ENCODE measurements around the gene ITGA7.

The ITGA7 gene, protein sequence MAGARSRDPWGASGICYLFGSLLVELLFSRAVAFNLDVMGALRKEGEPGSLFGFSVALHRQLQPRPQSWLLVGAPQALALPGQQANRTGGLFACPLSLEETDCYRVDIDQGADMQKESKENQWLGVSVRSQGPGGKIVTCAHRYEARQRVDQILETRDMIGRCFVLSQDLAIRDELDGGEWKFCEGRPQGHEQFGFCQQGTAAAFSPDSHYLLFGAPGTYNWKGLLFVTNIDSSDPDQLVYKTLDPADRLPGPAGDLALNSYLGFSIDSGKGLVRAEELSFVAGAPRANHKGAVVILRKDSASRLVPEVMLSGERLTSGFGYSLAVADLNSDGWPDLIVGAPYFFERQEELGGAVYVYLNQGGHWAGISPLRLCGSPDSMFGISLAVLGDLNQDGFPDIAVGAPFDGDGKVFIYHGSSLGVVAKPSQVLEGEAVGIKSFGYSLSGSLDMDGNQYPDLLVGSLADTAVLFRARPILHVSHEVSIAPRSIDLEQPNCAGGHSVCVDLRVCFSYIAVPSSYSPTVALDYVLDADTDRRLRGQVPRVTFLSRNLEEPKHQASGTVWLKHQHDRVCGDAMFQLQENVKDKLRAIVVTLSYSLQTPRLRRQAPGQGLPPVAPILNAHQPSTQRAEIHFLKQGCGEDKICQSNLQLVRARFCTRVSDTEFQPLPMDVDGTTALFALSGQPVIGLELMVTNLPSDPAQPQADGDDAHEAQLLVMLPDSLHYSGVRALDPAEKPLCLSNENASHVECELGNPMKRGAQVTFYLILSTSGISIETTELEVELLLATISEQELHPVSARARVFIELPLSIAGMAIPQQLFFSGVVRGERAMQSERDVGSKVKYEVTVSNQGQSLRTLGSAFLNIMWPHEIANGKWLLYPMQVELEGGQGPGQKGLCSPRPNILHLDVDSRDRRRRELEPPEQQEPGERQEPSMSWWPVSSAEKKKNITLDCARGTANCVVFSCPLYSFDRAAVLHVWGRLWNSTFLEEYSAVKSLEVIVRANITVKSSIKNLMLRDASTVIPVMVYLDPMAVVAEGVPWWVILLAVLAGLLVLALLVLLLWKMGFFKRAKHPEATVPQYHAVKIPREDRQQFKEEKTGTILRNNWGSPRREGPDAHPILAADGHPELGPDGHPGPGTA

DNA sequence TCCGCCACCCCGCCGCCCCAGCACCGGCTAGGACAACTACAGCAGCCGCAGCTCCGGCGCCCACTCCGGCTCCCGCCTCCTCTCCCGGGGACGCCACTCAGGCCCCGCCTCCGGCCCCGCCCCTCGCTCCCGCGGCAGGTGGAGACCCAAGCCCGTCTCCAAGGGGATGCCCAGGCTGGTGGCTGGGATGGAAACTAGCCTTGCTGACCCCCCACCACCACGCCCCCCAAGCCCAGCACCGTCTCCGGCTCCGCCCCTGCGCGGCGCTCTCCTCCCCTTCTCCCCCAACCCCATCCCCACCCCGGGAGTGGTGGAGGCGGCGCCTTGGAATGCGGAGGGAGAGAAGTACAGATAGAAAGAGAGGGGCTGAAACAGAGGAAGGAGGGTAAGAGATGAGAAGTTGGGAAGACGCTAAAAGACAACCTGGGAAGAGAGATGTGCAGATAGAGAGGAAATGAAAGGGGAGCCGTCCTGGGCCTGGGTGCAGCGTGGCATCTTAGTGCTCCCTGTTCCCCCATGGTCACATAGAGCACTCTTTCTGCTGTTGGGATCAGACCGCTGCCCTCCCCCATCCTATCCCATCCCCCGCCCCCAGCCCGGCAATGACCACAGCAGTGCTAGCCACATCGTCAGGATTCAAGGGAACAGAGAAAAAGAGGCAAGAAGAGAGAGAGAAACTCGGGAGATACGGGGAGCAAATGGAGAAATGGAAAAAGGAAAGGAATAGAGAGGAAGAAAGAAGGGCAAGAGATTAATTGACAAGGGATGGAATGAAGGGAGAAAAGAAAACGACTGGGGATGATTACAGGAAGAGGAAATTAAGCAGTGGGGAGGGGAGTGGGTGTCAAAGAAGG, at the start of gene ITGA7:
Gene ITGA7 (minus strand): TSS at position 64 of the 854 bp plus-strand sequence. CDS start 222 bp downstream, outside the sequence.
- in situ Hi-C loops (cut with MboI; ENCODE audit: low sequenced_read_pairs): no loop called here

DNA sequence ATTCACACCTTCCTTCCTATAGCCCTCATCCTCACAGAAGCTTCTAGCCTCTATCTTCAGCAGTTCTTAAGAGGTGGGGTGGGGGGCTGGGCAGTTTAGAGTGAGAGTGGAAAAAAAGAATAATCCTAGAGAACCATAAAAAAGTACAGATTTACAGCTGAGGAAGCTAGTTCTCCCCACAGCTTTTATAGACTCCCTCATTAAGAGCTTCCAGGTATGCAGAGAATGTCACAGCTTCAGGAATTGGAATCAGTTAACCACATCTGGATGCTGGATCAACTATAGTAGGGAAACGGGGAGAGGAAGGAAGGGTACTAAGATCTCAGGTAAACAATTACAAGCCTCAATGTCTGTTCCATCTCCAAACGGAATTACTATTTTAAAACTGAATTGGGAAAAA, 47.5 kb upstream of the ITGA7 start:
- in situ Hi-C loops (cut with MboI; ENCODE audit: low sequenced_read_pairs): no loop called here

DNA sequence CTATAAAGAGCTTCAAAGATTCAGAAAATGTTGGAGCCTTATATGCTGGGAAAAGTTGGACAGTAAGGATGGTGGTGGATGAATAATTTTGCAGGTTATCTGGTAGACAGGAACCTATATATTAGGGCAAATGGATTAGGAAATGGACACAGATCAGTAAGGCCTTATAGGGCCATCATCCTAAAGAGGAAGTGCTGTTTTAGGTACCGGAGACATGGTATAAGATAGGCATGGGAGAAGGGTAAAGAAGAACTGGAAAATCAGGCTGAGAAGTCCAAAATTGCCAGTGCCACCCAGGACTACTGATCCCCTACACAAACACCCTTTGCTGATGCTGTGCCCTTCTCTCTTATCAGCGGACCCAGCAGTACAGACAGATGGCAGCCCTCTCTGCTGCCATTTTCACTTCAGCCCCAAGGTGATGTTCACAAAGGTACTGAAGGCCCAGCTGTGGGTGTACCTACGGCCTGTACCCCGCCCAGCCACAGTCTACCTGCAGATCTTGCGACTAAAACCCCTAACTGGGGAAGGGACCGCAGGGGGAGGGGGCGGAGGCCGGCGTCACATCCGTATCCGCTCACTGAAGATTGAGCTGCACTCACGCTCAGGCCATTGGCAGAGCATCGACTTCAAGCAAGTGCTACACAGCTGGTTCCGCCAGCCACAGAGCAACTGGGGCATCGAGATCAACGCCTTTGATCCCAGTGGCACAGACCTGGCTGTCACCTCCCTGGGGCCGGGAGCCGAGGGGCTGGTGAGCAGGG, 40.7 kb upstream of the ITGA7 start:
- in situ Hi-C loops (cut with MboI; ENCODE audit: low sequenced_read_pairs): no loop called here

DNA sequence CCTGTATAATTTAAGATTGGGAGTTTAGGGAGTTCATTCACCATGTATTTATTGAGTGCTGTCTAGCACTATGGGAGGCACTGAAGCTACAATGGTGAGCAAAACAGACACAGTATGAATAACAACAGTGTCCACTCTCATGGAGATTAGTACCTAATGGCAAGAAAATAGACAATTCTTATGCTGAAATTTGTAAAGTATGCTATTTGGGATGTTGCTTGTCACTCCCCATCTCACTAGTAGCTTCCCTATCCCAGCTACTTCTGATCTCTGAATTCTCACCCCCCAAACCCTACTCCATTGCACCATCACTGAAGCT, 39.2 kb upstream of the ITGA7 start:
- in situ Hi-C loops (cut with MboI; ENCODE audit: low sequenced_read_pairs): no loop called here

DNA sequence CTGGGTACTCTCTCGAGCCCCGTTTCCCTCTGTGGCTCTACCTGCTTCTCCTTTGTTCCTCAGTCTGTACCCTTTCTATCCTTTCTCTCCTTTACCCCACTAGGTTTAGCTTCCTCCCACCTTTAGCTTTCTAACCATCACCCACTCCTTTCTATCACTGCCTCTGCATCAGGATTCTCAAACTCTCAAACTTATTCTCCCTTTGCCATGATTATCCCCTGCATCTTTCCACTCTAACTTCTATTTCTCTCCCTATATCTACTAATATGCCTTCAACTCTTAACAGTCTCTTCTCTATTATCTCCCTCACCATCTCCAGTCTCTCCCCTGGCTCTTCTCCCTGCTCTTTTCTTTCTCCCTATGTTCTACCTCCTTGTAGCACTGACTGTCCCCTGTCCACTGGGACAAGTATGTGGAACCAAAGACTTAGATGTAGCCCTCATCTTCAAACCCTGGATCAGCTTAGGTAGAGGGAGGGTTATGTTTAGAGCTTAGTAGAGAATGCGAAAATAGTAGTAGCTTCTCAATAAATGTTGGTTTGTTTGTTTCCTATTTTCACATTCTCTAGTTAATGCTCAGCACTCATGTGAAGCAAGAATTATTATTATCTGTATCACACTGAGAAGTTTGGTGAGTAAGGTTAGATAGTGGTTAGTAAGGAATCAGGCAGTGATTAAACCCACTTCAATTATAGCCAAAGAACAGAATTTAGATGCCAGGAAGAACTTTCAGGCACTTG, 38.6 kb upstream of the ITGA7 start:
- in situ Hi-C loops (cut with MboI; ENCODE audit: low sequenced_read_pairs): no loop called here

DNA sequence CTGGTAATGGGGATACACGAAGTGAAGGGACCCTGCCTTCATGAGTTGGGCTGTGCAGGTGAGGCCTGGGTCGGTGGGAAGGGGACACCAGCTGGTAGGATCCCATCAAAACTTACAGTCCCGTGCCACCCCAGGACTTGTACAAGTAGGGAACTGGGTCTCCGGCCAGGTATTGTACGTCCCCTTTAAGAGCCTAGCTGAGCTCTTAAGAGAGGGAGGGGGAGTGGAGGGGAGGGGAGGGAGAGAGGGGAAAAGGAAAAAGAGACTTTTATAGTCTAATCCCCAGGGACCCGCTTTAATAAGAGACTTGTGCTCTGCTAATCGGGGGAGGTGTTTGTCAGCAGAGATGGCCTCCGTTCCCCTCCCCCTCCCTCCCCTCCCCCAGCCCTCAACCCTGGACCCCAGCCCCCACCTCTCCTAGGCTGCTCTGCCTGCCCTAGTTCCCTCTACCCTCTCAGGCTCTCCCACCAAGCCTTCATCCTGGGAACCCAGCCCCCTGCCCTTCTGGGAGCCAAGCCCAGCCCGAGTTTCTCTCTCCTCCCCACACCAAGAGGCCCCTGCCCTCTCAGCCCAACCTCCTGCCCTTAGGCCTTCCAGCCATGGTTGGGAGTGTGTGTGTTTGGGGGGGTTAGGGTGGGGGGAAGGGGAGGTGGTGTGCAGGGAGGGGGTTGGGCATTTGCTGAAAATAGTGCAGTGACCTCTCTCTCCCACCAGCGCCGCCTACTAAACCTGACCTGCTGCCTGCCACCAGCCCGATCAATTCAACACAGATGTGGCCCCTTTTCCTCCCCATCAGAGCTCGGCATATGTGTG, 37.9 kb upstream of the ITGA7 start:
- in situ Hi-C loops (cut with MboI; ENCODE audit: low sequenced_read_pairs): no loop called here

DNA sequence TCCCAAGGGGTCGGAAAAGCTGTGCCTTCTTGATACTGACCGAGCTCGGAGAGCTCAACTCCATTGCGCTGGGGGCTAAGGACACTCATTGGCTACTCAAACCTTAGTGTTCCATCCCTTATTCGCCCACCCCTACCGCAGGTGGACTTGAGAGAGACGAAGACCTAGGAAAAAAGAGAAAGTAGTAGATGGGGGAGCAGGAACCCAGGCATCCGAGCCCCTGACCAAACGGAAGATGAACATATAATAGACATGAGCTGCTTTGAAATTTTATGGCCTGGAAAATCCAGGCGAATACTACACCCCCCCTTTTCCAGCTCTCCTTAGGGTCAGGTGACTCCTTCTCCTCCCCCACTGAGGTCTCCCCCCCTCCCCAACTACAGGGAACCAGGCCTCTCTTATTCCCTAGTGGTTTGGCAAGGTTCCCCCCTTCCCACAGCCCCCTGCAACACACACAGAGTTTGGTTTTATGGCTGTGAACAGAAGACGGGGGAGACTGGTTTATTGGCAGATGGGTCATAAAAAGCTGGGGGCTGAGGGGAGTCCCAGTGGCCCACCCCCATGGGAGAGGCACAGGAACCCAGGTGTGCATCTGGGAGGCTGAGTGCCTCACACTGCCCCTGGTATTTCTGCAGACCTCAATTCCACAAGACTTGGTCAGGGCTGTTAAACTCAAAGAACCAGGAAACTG, 36.8 kb upstream of the ITGA7 start:
- in situ Hi-C loops (cut with MboI; ENCODE audit: low sequenced_read_pairs): no loop called here

DNA sequence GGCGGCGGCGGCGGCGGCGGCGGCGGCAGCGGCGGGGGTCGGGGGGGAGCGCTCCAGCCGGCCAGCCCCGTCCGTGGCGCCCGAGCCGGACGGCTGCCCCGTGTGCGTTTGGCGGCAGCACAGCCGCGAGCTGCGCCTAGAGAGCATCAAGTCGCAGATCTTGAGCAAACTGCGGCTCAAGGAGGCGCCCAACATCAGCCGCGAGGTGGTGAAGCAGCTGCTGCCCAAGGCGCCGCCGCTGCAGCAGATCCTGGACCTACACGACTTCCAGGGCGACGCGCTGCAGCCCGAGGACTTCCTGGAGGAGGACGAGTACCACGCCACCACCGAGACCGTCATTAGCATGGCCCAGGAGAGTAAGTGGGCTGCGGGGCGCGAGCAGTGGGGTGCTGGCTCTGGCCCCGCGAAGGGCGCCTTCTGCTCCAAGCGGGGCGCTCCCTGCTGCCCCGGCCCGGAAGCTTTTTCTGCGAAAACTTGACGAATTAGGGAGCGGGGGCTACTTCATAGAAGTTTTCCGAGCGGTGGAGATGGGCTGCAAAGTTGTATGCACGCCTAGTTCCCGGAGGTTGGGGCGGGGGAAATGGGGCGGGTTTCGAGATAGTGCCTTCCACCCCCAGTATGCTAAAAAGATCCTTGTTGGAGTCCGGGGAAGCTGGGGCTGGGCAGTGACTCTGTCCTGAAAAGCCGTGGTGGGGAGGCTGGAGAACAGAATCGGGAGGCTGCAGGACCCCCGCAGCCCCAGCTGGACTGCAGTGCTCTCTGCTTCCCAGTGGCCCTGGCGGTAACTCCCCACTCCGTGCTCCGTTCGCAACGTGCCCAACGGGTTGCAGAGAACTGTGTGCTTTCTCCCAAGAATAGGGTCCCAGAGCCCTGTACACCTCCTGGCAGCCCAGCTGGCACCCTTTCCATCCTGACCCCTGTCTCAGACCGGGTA, 36.0 kb upstream of the ITGA7 start:
- in situ Hi-C loops (cut with MboI; ENCODE audit: low sequenced_read_pairs): no loop called here

DNA sequence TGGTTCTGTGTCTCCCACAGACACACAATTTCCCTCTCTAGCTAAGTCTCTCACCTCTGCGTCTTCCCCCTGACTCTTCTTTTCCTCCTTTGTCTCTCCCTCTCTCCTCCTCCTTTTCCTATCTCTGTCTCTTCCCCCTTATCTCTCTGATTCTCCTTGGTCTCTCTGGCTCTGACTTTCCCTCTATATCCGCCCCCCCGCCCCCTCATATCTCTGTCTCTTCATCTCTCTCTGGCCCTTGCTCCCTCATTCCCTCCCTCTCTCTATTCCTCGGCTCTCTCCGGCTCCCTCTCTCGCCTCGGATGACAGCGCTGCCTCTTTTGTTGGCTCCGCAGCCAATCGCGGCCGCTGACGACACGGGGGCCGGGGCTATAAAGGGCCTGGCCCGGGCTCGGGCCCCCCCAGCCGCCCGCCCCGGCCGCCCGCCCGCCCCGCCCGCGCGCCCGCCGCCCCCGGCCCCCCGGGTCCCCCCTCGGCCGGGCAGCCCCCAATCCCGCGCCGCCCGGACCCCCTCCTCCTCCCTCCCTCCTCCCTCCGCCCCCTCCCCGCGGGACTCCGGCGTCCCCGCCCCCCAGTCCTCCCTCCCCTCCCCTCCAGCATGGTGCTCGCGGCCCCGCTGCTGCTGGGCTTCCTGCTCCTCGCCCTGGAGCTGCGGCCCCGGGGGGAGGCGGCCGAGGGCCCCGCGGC, 35.2 kb upstream of the ITGA7 start, which contains the start of gene GDF11:
Gene GDF11 (plus strand): TSS at position 404 of the 687 bp plus-strand sequence. CDS start 195 bp downstream, at position 599.
- in situ Hi-C loops (cut with MboI; ENCODE audit: low sequenced_read_pairs): no loop called here

DNA sequence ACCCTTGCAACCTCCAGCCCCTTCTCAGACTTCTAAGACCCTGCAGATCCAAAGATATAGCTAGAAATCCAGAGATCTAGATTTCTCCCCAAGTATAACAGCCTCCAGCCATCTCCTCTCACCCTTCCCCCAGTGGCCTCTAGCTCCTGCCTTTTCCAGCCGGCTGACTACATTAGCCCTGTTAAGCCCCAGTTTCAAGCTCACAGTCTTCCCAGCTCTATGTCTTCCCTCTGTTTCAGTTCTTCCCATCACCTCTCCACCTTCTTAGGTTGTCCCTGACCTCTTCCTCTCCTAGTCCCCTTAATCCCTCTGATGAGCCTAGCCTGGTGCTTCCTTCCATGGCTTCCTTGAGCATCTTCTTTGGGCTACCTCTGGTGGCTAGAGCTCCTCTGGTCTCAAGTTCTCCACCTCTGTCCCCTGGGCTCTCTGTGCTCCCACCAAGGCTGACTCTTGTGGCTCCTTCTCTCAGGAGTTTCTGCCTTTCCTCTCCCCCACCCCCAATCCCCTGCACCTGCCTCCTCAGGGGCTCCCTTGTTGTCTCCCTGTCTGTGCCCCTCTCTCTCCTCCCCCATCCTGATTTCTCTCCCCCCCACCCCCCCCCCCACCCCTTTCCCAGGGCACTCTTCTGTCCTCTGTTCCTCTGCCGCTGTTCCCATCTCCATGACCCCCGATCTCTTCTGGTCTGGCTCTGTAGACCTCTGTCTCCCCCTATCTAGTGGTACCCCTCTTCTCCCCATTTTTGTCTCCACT, 34.4 kb upstream of the ITGA7 start:
- in situ Hi-C loops (cut with MboI; ENCODE audit: low sequenced_read_pairs): no loop called here

DNA sequence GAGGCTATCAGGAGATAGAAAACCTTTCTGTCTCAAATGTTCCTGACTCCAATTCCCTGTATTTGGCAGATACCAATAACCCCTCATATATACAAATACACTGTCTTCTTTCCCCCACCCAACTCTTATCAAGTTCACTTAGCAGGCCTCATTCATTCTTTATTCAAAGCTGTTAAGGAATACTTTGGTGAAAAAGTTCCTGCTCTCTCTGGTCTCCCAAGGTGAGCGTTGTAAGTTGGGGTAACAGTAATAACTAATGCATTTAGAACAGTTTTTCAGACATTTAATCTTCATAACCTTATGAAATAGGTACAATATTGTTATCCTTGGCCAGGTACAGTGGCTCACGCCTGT, 31.3 kb upstream of the ITGA7 start:
- in situ Hi-C loops (cut with MboI; ENCODE audit: low sequenced_read_pairs): no loop called here

DNA sequence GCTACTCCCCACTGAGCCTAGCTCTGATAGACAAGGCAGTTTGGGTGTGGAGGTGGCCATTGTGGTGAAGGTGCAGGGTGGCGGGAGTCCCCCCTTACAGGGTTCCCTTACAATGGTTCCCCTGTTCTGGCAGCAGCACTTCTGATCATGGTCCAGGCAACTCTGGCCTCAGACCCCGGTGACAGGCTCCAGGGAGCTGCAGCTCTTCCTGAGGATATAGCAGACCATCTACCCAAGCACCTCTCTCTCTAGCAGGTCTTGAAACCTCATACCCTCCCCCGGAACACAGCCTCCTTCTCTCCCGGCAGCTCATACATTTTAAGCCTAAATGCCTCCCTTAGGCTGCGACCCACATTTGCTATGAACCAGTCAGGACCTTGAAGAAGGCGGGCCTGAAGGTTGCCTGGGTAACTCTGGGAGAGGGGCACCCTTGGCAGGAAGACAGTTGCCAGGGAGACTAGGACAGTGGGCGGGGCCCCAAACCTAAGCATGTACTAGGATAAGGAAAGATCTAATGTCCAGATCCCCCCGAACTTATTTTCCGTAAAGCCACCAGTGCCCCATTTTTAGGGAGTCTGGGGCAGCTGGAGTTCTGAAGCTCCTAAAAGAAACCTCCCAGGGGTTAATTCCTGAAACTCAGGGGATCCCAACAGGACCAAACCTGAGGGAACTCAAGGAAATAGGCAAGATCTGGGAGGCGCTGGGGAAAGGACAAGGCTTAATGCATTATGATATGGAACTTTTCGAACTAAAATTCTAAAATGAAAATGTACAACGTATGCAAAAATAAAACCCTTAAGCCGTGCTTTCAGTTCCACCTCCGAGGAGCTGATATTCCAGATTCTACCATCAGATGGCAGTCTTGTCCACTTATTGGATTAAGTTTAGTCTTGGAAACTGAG, 30.7 kb upstream of the ITGA7 start:
- in situ Hi-C loops (cut with MboI; ENCODE audit: low sequenced_read_pairs): no loop called here

DNA sequence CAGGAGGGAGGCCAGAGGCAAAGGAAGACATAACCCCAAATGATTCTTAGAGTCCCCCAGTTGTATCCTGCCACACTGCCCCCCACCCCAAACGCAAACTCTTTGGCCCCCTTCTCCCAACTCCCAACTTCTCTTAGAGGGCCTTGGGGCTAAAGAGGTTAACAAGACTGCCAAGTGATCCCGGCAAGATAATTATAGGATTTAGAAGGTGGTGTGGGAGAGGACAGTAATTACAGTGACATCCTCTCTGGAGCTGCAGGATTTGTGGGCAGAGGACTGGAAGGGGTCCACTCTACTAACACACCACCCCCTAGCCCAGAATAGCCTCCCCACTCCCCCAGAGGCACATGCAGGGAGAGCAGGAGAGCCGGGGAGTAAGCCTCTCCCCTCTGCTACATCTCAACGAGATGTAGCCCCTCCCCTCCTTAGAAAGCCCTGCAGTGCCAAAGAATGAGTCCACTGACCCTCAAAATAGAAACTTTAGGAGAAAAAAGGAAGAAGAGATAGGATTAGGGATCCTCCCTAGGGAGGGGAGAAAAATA, 29.9 kb upstream of the ITGA7 start:
- in situ Hi-C loops (cut with MboI; ENCODE audit: low sequenced_read_pairs): no loop called here

Measured in hTERT RPE-1 (cell line).